Measurements from ENCODE around the gene C12orf76.

Gene C12orf76

GRCh38 chr12:110023059-110023980 lies 25.0 kb downstream of the C12orf76 start:
- Histone ChIP-seq H2AFZ (ENCODE audit: low read length) (no peak overlapping the region), H3K36me3 (replicated peaks; ENCODE audit: insufficient read depth, low read length) (no peaks in the 10 kb centered on the region; the same call in 1 of the 2 replicates), H3K27ac (ENCODE audit: low read length) (no peak overlapping the region), H3K4me3 (ENCODE audit: low read length) (no peak overlapping the region), H3F3A (ENCODE audit: insufficient read depth, low read length) (no peaks in the 10 kb centered on the region), H4K20me1 (ENCODE audit: insufficient read depth, low read length) (no peaks in the 10 kb centered on the region), H3K27me3 (replicated peaks; ENCODE audit: insufficient read depth, low read length) (no peaks in the 10 kb centered on the region), H3K9ac (ENCODE audit: low read length) (no peak overlapping the region), H3K9me2 (replicated peaks; ENCODE audit: insufficient read depth, low read length) (no peaks in the 10 kb centered on the region), H3K4me2 (ENCODE audit: low read depth, low read length) (no peak overlapping the region), H3K4me1 (ENCODE audit: low read length) (0 out of 2 replicates have a peak, but pooled peaks cover 4% of the 10 kb centered on the region), H3K9me3 (replicated peaks; ENCODE audit: insufficient read depth, low read length) (no peaks in the 10 kb centered on the region), H3K79me2 (ENCODE audit: low read length) (no peaks in the 10 kb centered on the region)
- TF ChIP-seq CTCF (IDR thresholded peaks at IDR 0.05; ENCODE audit: low read length) (no peak), EZH2 (optimal IDR thresholded peaks at IDR 0.05; ENCODE audit: low read depth, low read length) (no peak)
- DNase-seq: no peak

GRCh38 chr12:110020956-110021355 lies 27.4 kb downstream of the C12orf76 start:
- no peaks in the 10 kb centered on the region for H3K9me3 ChIP-seq (replicated peaks; ENCODE audit: insufficient read depth, low read length)
- 0 out of 2 replicates have a peak, but pooled peaks cover 4% of the 10 kb centered on the region for H3K4me1 ChIP-seq (ENCODE audit: low read length)
- H3K27ac ChIP-seq (ENCODE audit: low read length): no peak overlapping the region
- no peak overlapping the region for H3K4me2 ChIP-seq (ENCODE audit: low read depth, low read length)
- H2AFZ ChIP-seq (ENCODE audit: low read length): no peak overlapping the region
- TF ChIP-seq CTCF (IDR thresholded peaks at IDR 0.05; ENCODE audit: low read length) (no peak), EZH2phosphoT487 (IDR thresholded peaks at IDR 0.05; ENCODE audit: low read length) (no peak), EZH2 (optimal IDR thresholded peaks at IDR 0.05; ENCODE audit: low read depth, low read length) (no peak)
- no peaks in the 10 kb centered on the region for H3K9me2 ChIP-seq (replicated peaks; ENCODE audit: insufficient read depth, low read length)
- DNase-seq: no peak
- no peaks in the 10 kb centered on the region; the same call in 1 of the 2 replicates for H3K36me3 ChIP-seq (replicated peaks; ENCODE audit: insufficient read depth, low read length)
- H3K79me2 ChIP-seq (ENCODE audit: low read length): no peaks in the 10 kb centered on the region
- no peak overlapping the region for H3K9ac ChIP-seq (ENCODE audit: low read length)
- H4K20me1 ChIP-seq (ENCODE audit: insufficient read depth, low read length): no peaks in the 10 kb centered on the region
- no peak overlapping the region for H3K4me3 ChIP-seq (ENCODE audit: low read length)
- H3K27me3 ChIP-seq (replicated peaks; ENCODE audit: insufficient read depth, low read length): no peaks in the 10 kb centered on the region
- H3F3A ChIP-seq (ENCODE audit: insufficient read depth, low read length): no peaks in the 10 kb centered on the region

- Histone ChIP-seq H3K4me1 (ENCODE audit: low read length) (peaks cover 17% of the 10 kb centered on the region), H3K27ac (ENCODE audit: low read length) (no peak overlapping the region; the same call in 1 of the 2 replicates), H3K79me2 (ENCODE audit: low read length) (peaks cover 11% of the 10 kb centered on the region), H3F3A (ENCODE audit: insufficient read depth, low read length) (peaks cover 7% of the 10 kb centered on the region), H3K4me2 (ENCODE audit: low read depth, low read length) (peak overlapping the region; percentile 21; the same call in 1 of the 2 replicates), H3K36me3 (replicated peaks; ENCODE audit: insufficient read depth, low read length) (no peaks in the 10 kb centered on the region; the same call in 1 of the 2 replicates), H3K27me3 (replicated peaks; ENCODE audit: insufficient read depth, low read length) (no peaks in the 10 kb centered on the region), H3K9me2 (replicated peaks; ENCODE audit: insufficient read depth, low read length) (no peaks in the 10 kb centered on the region), H3K4me3 (ENCODE audit: low read length) (no peak overlapping the region), H2AFZ (ENCODE audit: low read length) (no peak overlapping the region), H3K9ac (ENCODE audit: low read length) (no peak overlapping the region), H4K20me1 (ENCODE audit: insufficient read depth, low read length) (no peaks in the 10 kb centered on the region), H3K9me3 (replicated peaks; ENCODE audit: insufficient read depth, low read length) (no peaks in the 10 kb centered on the region)
- DNase-seq: peak; percentile 18
- TF ChIP-seq EZH2phosphoT487 (IDR thresholded peaks at IDR 0.05; ENCODE audit: low read length): no peak
- TF ChIP-seq EZH2 (optimal IDR thresholded peaks at IDR 0.05; ENCODE audit: low read depth, low read length): no peak
- TF ChIP-seq CTCF (IDR thresholded peaks at IDR 0.05; ENCODE audit: low read length): 0 out of 2 replicates have a peak, but pooled peaks have one; percentile 4
Observed at GRCh38 chr12:110015132-110015531, 33.2 kb downstream of the C12orf76 start.
